Measurements from ENCODE around the gene EIF5A2.

EIF5A2 gene

DNA sequence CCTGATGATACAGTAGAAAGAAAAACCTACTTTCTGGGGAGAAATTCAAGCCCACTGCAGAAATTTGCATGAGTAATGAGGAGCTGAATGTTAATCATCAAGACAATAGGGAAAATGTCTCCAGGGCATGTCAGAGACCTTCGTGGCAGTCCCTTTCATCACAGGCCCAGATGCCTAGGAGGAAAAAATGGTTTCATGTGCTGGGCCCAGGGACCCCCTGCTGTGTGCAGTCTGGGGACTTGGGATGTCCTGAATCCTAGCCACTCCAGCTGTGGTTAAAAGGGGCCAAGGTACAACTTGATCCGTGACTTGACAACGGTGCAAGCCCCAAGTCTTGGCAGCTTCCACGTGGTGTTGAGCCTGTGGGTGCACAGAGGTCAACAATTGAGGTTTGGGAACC lies 10.3 kb upstream of the EIF5A2 start:
- TF ChIP-seq EZH2phosphoT487 (IDR thresholded peaks at IDR 0.05; ENCODE audit: low read length) (no peak), EZH2 (optimal IDR thresholded peaks at IDR 0.05; ENCODE audit: low read depth, low read length) (no peak)
- TF ChIP-seq, protein P1, sequence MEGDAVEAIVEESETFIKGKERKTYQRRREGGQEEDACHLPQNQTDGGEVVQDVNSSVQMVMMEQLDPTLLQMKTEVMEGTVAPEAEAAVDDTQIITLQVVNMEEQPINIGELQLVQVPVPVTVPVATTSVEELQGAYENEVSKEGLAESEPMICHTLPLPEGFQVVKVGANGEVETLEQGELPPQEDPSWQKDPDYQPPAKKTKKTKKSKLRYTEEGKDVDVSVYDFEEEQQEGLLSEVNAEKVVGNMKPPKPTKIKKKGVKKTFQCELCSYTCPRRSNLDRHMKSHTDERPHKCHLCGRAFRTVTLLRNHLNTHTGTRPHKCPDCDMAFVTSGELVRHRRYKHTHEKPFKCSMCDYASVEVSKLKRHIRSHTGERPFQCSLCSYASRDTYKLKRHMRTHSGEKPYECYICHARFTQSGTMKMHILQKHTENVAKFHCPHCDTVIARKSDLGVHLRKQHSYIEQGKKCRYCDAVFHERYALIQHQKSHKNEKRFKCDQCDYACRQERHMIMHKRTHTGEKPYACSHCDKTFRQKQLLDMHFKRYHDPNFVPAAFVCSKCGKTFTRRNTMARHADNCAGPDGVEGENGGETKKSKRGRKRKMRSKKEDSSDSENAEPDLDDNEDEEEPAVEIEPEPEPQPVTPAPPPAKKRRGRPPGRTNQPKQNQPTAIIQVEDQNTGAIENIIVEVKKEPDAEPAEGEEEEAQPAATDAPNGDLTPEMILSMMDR (IDR thresholded peaks at IDR 0.05; ENCODE audit: low read length) = no peak
- H3K9me3 ChIP-seq (replicated peaks; ENCODE audit: insufficient read depth, low read length) = no peaks in the 10 kb centered on the region
- H3K36me3 ChIP-seq (replicated peaks; ENCODE audit: insufficient read depth, low read length) = no peaks in the 10 kb centered on the region
- H3K27ac ChIP-seq (ENCODE audit: low read length) = no peak overlapping the region
- H3K79me2 ChIP-seq (ENCODE audit: low read length) = no peaks in the 10 kb centered on the region
- H3K4me1 ChIP-seq (ENCODE audit: low read length) = no peaks in the 10 kb centered on the region
- H3K9ac ChIP-seq (ENCODE audit: low read length) = no peak overlapping the region
- no peak overlapping the region for H3K4me3 ChIP-seq (ENCODE audit: low read length)
- H2AFZ ChIP-seq (ENCODE audit: low read length) = no peak overlapping the region
- no peak overlapping the region for H3K4me2 ChIP-seq (ENCODE audit: low read depth, low read length)
- no peaks in the 10 kb centered on the region for H3K9me2 ChIP-seq (replicated peaks; ENCODE audit: insufficient read depth, low read length)
- H3K27me3 ChIP-seq (replicated peaks; ENCODE audit: insufficient read depth, low read length) = no peaks in the 10 kb centered on the region
- DNase-seq = no peak
- H4K20me1 ChIP-seq (ENCODE audit: insufficient read depth, low read length) = no peaks in the 10 kb centered on the region
- H3F3A ChIP-seq (ENCODE audit: insufficient read depth, low read length) = no peaks in the 10 kb centered on the region

DNA sequence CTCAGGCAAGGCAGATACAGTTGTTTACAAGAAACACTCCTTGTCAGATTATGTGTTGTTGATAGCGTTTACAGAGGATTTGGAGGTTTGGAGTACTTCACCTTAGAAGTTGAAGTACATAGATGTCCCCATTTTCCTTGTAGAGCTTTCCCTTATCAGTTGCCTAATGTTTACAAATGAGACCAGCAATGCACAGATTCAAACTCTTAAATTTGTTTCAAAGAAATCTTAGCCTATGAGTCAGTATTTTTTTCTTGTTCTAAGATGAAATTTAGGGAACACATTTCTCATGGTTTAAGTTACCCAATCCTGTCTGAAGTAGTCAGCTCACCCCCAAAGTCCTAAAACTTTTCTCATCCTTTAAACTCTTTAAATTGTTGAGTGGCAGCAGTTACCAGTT lies 6.3 kb upstream of the EIF5A2 start:
- Histone ChIP-seq H4K20me1 (ENCODE audit: insufficient read depth, low read length) (no peaks in the 10 kb centered on the region), H3K36me3 (replicated peaks; ENCODE audit: insufficient read depth, low read length) (no peaks in the 10 kb centered on the region), H3K27me3 (replicated peaks; ENCODE audit: insufficient read depth, low read length) (no peaks in the 10 kb centered on the region), H3K4me1 (ENCODE audit: low read length) (no peaks in the 10 kb centered on the region), H3F3A (ENCODE audit: insufficient read depth, low read length) (no peaks in the 10 kb centered on the region), H3K9ac (ENCODE audit: low read length) (no peak overlapping the region), H3K9me2 (replicated peaks; ENCODE audit: insufficient read depth, low read length) (no peaks in the 10 kb centered on the region), H3K4me3 (ENCODE audit: low read length) (no peak overlapping the region), H2AFZ (ENCODE audit: low read length) (no peak overlapping the region), H3K27ac (ENCODE audit: low read length) (no peak overlapping the region), H3K9me3 (replicated peaks; ENCODE audit: insufficient read depth, low read length) (no peaks in the 10 kb centered on the region), H3K4me2 (ENCODE audit: low read depth, low read length) (no peak overlapping the region), H3K79me2 (ENCODE audit: low read length) (no peaks in the 10 kb centered on the region)
- no peak for DNase-seq
- TF ChIP-seq, protein P1 (IDR thresholded peaks at IDR 0.05; ENCODE audit: low read length) = no peak
- TF ChIP-seq EZH2 (optimal IDR thresholded peaks at IDR 0.05; ENCODE audit: low read depth, low read length) (no peak), EZH2phosphoT487 (IDR thresholded peaks at IDR 0.05; ENCODE audit: low read length) (no peak)

DNA sequence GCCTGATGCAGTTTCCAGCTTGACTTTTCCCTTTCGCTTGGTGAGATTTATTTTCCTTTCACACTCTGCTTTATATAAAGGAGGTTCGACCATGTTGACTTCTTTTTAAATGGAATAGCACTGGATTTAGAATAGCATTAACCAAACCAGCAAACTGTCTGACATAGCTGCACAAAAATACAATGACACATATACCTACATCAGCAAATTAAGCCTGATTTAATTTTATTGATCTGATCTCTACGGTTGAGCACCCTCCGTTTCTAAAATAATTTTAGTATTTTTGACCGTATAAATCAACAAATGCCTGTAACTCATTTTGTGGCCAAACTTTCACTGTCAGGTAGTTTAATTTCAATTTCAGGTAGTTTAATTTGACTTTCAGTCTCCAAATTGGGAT lies 5.8 kb upstream of the EIF5A2 start:
- H3K36me3 ChIP-seq (replicated peaks; ENCODE audit: insufficient read depth, low read length) = no peaks in the 10 kb centered on the region
- TF ChIP-seq EZH2phosphoT487 (IDR thresholded peaks at IDR 0.05; ENCODE audit: low read length) = no peak
- no peak for TF ChIP-seq EZH2 (optimal IDR thresholded peaks at IDR 0.05; ENCODE audit: low read depth, low read length)
- TF ChIP-seq, protein P1 (IDR thresholded peaks at IDR 0.05; ENCODE audit: low read length) = no peak
- no peaks in the 10 kb centered on the region for H3K79me2 ChIP-seq (ENCODE audit: low read length)
- no peaks in the 10 kb centered on the region for H3K27me3 ChIP-seq (replicated peaks; ENCODE audit: insufficient read depth, low read length)
- peaks cover 3% of the 10 kb centered on the region; the same call in 1 of the 2 replicates for H3F3A ChIP-seq (ENCODE audit: insufficient read depth, low read length)
- no peak overlapping the region for H3K27ac ChIP-seq (ENCODE audit: low read length)
- H3K9me3 ChIP-seq (replicated peaks; ENCODE audit: insufficient read depth, low read length) = no peaks in the 10 kb centered on the region
- H4K20me1 ChIP-seq (ENCODE audit: insufficient read depth, low read length) = no peaks in the 10 kb centered on the region
- no peak overlapping the region for H3K4me2 ChIP-seq (ENCODE audit: low read depth, low read length)
- H2AFZ ChIP-seq (ENCODE audit: low read length) = no peak overlapping the region
- no peaks in the 10 kb centered on the region for H3K4me1 ChIP-seq (ENCODE audit: low read length)
- no peaks in the 10 kb centered on the region for H3K9me2 ChIP-seq (replicated peaks; ENCODE audit: insufficient read depth, low read length)
- no peak overlapping the region for H3K9ac ChIP-seq (ENCODE audit: low read length)
- no peak for DNase-seq
- no peak overlapping the region for H3K4me3 ChIP-seq (ENCODE audit: low read length)
